Right lobe of liver (tissue), 4 donors: ENCODE results near the gene ST8SIA6.

ENCODE experiments used
- CTCF ChIP-seq, 4 donors: fragments of 200-600 bp in 3 of 4; fragments of 450-650 bp in 1 of 4; IDR thresholded peaks; one replicate each; pipeline versions ENCODE4 v1.5.1 to v1.8.0; 2016 to 2022; ENCODE audit warnings: antibody characterized with exemption in 4 of 4, mild to moderate bottlenecking in 2 of 4
- POLR2A ChIP-seq: fragments of 450-650 bp; IDR thresholded peaks from one replicate; pipeline ENCODE4 v1.6.1; 2017; ENCODE audit warnings: antibody characterized with exemption, mild to moderate bottlenecking
- donor health status: DM: no; HTN: no; CAD: no.
- donor health status: DM: no; HTN: no; CAD: no.
- donor health status: DM: no; HTN: yes; CAD: no.

- TF ChIP-seq CTCF (IDR thresholded peaks at IDR 0.05) (no peak), POLR2A (no peak)
These were observed 59.5 kb downstream of the ST8SIA6 start for GRCh38 chr10:17394854-17395253.
